A673 (cell line): ENCODE data around the gene STC2. TPM values are rescaled to one million over a fixed set of nuclear protein-coding genes. Genes with fewer than 3 reads are reported as not detected.

Experiments used
- BruUV-seq: library from RNA; stranded (reverse); fragments of 400-500 nt; replicated peaks from 2 replicates; lab custom pipeline; 2021; lab: Mats Ljungman, UMichigan
- CTCF ChIA-PET: fragments of 300-600 bp; sonication (Branson Sonifier 250); formaldehyde crosslinking; loops from one replicate; lab custom pipeline; 2022; ENCODE audit warnings: antibody characterized with exemption; lab: Charles Lee
- POLR2A ChIA-PET: fragments of 300-600 bp; sonication (Branson Sonifier 250); formaldehyde crosslinking; loops from one replicate; lab custom pipeline; 2022; ENCODE audit warnings: antibody characterized with exemption; ENCODE audit not compliant: low non-redundant PET; lab: Charles Lee
- DNase-seq: peaks from one replicate; pipeline ENCODE4 v3.0.0-alpha.2; 2015; ENCODE audit warnings: low spot score
- H3K27ac ChIP-seq: fragments of 200-600 bp; sonication (generic); 2 replicates; pipeline ENCODE4 v1.5.1; 2016; ENCODE audit warnings: mixed run types, low read depth, mild to moderate bottlenecking, mixed read lengths, antibody characterized with exemption, low read length; ENCODE audit not compliant: poor library complexity, severe bottlenecking
- H3K27me3 ChIP-seq: fragments of 200-600 bp; sonication (generic); replicated peaks from 2 replicates; pipeline ENCODE4 v1.6.1; 2017; ENCODE audit warnings: mixed run types, low read depth, mild to moderate bottlenecking, mixed read lengths, antibody characterized with exemption, low read length; ENCODE audit not compliant: insufficient read depth, poor library complexity
- H3K36me3 ChIP-seq: fragments of 200-600 bp; sonication (generic); 2 replicates; pipeline ENCODE4 v1.6.1; 2016; ENCODE audit warnings: mixed run types, mild to moderate bottlenecking, mixed read lengths, antibody characterized with exemption, low read length; ENCODE audit not compliant: insufficient read depth, poor library complexity, severe bottlenecking
- H3K4me1 ChIP-seq: fragments of 200-600 bp; sonication (generic); 2 replicates; pipeline ENCODE4 v1.6.1; 2017; ENCODE audit warnings: mixed run types, mild to moderate bottlenecking, mixed read lengths, antibody characterized with exemption, low read length; ENCODE audit not compliant: insufficient read depth, poor library complexity, severe bottlenecking
- H3K4me3 ChIP-seq: fragments of 200-600 bp; sonication (generic); 2 replicates; pipeline ENCODE4 v1.5.1; 2016; ENCODE audit warnings: low read depth, mixed run types, mild to moderate bottlenecking, mixed read lengths, low read length; ENCODE audit not compliant: poor library complexity, severe bottlenecking
- H3K9me3 ChIP-seq: fragments of 200-600 bp; sonication (generic); 2 replicates; pipeline ENCODE4 v1.6.1; 2016; ENCODE audit warnings: mixed run types, low read depth, mild to moderate bottlenecking, mixed read lengths, antibody characterized with exemption, low read length; ENCODE audit not compliant: poor library complexity, severe bottlenecking
- EZH2 ChIP-seq: fragments of 200-600 bp; sonication (generic); IDR thresholded peaks from 2 replicates; pipeline ENCODE4 v1.6.1; 2017; ENCODE audit warnings: borderline replicate concordance, low read depth, mild to moderate bottlenecking, mixed read lengths, antibody characterized with exemption, low read length; ENCODE audit not compliant: poor library complexity, severe bottlenecking
- intact Hi-C: fragments of 100-400 bp; cut with micrococcal nuclease; formaldehyde crosslinking; loops from one replicate; pipeline ENCODE4 v1.10.0; 2022; ENCODE audit not compliant: unreplicated experiment
- total RNA-seq: library from RNA; stranded (reverse); gene quantifications from 2 replicates; pipeline ENCODE4 v1.2.3, GENCODE V29; 2021
- TF ChIP-seq, protein P1 (sequence below): fragments of 300-800, 200-600 bp; sonication (generic); conservative IDR thresholded peaks from 2 replicates; pipeline ENCODE4 v1.5.1; 2017; ENCODE audit warnings: low read depth, mild to moderate bottlenecking, antibody characterized with exemption, low read length, moderate library complexity, mixed read lengths

Gene STC2
- total RNA-seq, 1 experiment from 2014 or later, result 19.2 TPM

DNA sequence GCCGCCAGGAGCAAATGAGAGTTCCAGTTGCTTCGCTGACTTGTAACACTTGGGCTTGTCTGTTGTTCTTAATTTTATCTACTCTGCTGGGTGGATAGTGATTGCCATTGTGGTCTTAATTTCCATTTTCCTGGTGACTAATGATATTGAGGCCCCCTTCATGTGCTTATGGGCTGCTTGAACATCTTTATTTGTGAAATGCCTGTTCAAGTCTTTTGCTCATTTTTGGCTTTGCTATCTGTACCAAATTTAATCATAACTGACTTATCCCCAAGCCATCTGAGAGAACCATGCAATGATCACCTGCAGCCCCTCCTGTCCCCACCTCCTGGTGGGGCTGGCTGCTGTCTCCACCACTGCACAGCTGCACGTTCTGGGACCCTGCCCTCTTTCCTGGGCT, 20.5 kb downstream of the STC2 start:
- CTCF ChIA-PET, result no interaction called here
- no peaks in the 10 kb centered on the region for H3K27me3 ChIP-seq
- POLR2A ChIA-PET, result no interaction called here
- no peak for DNase-seq
- intact Hi-C loops, result no loop called here
- no peaks in the 10 kb centered on the region for H3K36me3 ChIP-seq
- no peaks in the 10 kb centered on the region for H3K4me1 ChIP-seq
- no peak overlapping the region for H3K27ac ChIP-seq
- no peaks in the 10 kb centered on the region for H3K9me3 ChIP-seq
- H3K4me3 ChIP-seq, result no peak overlapping the region
- TF ChIP-seq, protein P1, sequence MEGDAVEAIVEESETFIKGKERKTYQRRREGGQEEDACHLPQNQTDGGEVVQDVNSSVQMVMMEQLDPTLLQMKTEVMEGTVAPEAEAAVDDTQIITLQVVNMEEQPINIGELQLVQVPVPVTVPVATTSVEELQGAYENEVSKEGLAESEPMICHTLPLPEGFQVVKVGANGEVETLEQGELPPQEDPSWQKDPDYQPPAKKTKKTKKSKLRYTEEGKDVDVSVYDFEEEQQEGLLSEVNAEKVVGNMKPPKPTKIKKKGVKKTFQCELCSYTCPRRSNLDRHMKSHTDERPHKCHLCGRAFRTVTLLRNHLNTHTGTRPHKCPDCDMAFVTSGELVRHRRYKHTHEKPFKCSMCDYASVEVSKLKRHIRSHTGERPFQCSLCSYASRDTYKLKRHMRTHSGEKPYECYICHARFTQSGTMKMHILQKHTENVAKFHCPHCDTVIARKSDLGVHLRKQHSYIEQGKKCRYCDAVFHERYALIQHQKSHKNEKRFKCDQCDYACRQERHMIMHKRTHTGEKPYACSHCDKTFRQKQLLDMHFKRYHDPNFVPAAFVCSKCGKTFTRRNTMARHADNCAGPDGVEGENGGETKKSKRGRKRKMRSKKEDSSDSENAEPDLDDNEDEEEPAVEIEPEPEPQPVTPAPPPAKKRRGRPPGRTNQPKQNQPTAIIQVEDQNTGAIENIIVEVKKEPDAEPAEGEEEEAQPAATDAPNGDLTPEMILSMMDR, result no peak
- TF ChIP-seq EZH2, result no peak
- no TSS peak for BruUV-seq

DNA sequence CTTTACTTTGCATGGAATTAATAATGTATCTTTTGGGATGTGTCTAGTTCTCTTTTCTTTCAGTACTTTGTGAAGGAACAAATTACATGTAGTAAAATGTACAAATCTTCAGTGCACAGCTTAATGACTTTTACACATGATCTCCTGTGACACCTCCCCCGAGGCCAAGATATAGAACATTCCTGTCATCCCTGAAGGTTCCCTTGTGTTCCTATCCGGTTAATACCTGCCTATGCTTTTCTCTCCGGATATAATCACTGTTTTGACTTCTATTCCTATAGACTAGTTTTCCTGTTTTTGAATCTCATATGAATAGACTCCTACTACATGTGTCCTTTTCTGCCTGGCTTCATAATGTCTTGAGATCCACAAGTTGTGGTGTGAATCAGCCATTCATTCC, 21.5 kb downstream of the STC2 start:
- Histone ChIP-seq H3K9me3 (no peaks in the 10 kb centered on the region), H3K36me3 (no peaks in the 10 kb centered on the region), H3K4me3 (no peak overlapping the region), H3K4me1 (no peaks in the 10 kb centered on the region), H3K27me3 (no peaks in the 10 kb centered on the region), H3K27ac (no peak overlapping the region)
- BruUV-seq, result no TSS peak
- ChIA-PET CTCF (no interaction called here), POLR2A (no interaction called here)
- intact Hi-C loops, result no loop called here
- TF ChIP-seq EZH2, result no peak
- TF ChIP-seq, protein P1, result no peak
- no peak for DNase-seq

- no TSS peak for BruUV-seq
- ChIA-PET POLR2A (no interaction called here), CTCF (no interaction called here)
- Histone ChIP-seq H3K27ac (no peak overlapping the region), H3K27me3 (no peaks in the 10 kb centered on the region), H3K9me3 (no peaks in the 10 kb centered on the region), H3K4me1 (no peaks in the 10 kb centered on the region), H3K36me3 (no peaks in the 10 kb centered on the region), H3K4me3 (no peak overlapping the region)
- intact Hi-C loops, result no loop called here
- DNase-seq, result no peak
- TF ChIP-seq EZH2, result no peak
- TF ChIP-seq, protein P1, result no peak
These were observed 23.6 kb downstream of the STC2 start for GRCh38 chr5:173304591-173304988.
